B cell (primary cell): ENCODE data around the gene LSM6. TPM values are rescaled to one million over a fixed set of nuclear protein-coding genes. Genes with fewer than 3 reads are reported as not detected.

Source experiments
- ATAC-seq: fragments of 200-7000 bp; cut with Tn5 transposase; one replicate; pipeline ENCODE4 v1.10.0; 2021; ENCODE audit warnings: low read depth, mild to moderate bottlenecking, moderate number of reproducible peaks, moderate library complexity
- CTCF ChIA-PET: fragments of 350-600 bp; sonication (Branson Sonifier 250); formaldehyde crosslinking; loops from one replicate; lab custom pipeline; 2021; ENCODE audit warnings: antibody characterized with exemption, inconsistent platforms; lab: Charles Lee
- POLR2A ChIA-PET: fragments of 350-600 bp; sonication (Branson Sonifier 250); formaldehyde crosslinking; loops from one replicate; lab custom pipeline; 2021; ENCODE audit warnings: antibody characterized with exemption; lab: Charles Lee
- DNase-seq: peaks from one replicate; pipeline ENCODE4 v3.0.0; 2013
- H2AFZ ChIP-seq: 2 replicates; pipeline ENCODE4 v1.6.1; 2012; ENCODE audit warnings: mild to moderate bottlenecking, low read depth, low read length; ENCODE audit not compliant: insufficient read depth, poor library complexity, severe bottlenecking
- H3K27ac ChIP-seq, 2 donors: 1 replicate in 1 of 2; 2 replicates in 1 of 2; pipeline ENCODE4 v1.5.1; 2012 to 2013; ENCODE audit warnings: low read length in 2 of 2, mild to moderate bottlenecking in 2 of 2, moderate library complexity in 1 of 2
- H3K27me3 ChIP-seq, 4 experiments: fragments of 200-600 bp in 1 of 4; sonication (generic) in 1 of 4; replicated peaks in 1 of 4; 1 replicate in 2 of 4; 2 replicates in 2 of 4; pipeline versions ENCODE4 v1.6.1 to v1.7.0; 2013 to 2016; ENCODE audit warnings: low read length in 3 of 4, mild to moderate bottlenecking in 2 of 4, mixed read lengths in 1 of 4, moderate library complexity in 1 of 4; ENCODE audit not compliant: insufficient read depth in 4 of 4, control insufficient read depth in 3 of 4; ENCODE audit errors: control extremely low read depth in 1 of 4
- H3K36me3 ChIP-seq, 2 experiments: replicated peaks in 1 of 2; 1 replicate in 1 of 2; 2 replicates in 1 of 2; pipeline versions ENCODE4 v1.6.1 to v1.7.1; 2013; ENCODE audit warnings: low read length in 1 of 2; ENCODE audit not compliant: insufficient read depth in 2 of 2, control insufficient read depth in 1 of 2; ENCODE audit errors: control extremely low read depth in 1 of 2, extremely low read depth in 1 of 2
- H3K4me1 ChIP-seq, 2 donors: fragments of 200-600 bp in 1 of 2; sonication (generic) in 1 of 2; 1 replicate in 1 of 2; 2 replicates in 1 of 2; pipeline versions ENCODE4 v1.5.1 to v1.6.1; 2013 to 2017; ENCODE audit warnings: low read length in 2 of 2; ENCODE audit not compliant: control insufficient read depth in 2 of 2, insufficient read depth in 2 of 2
- H3K4me2 ChIP-seq: replicated peaks from 2 replicates; pipeline ENCODE3; 2012; ENCODE audit warnings: mild to moderate bottlenecking, low read depth, low read length; ENCODE audit not compliant: poor library complexity, severe bottlenecking
- H3K4me3 ChIP-seq, 5 experiments: fragments of 200-600 bp in 1 of 5; sonication (generic) in 1 of 5; 1 replicate in 3 of 5; 2 replicates in 2 of 5; pipeline versions ENCODE4 v1.5.1 to v1.7.0; 2011 to 2016; ENCODE audit warnings: low read length in 4 of 5, mild to moderate bottlenecking in 4 of 5, low read depth in 2 of 5, control low read depth in 1 of 5, moderate library complexity in 1 of 5; ENCODE audit not compliant: insufficient read depth in 1 of 5; ENCODE audit errors: control extremely low read depth in 1 of 5, extremely low read depth in 1 of 5
- H3K79me2 ChIP-seq: fragments of 200-600 bp; sonication (generic); one replicate; pipeline ENCODE4 v1.6.0; 2016; ENCODE audit warnings: low read length; ENCODE audit not compliant: control insufficient read depth, insufficient read depth
- H3K9ac ChIP-seq: fragments of 200-600 bp; sonication (generic); 2 replicates; pipeline ENCODE4 v1.6.1; 2017; ENCODE audit warnings: mild to moderate bottlenecking, low read length, moderate library complexity
- H3K9me3 ChIP-seq, 3 donors: one replicate each; pipeline versions ENCODE4 v1.6.1 to v1.7.1; 2013; ENCODE audit warnings: low read length in 2 of 3; ENCODE audit not compliant: control insufficient read depth in 2 of 3, insufficient read depth in 1 of 3; ENCODE audit errors: control extremely low read depth in 1 of 3
- H4K20me1 ChIP-seq: 2 replicates; pipeline ENCODE4 v1.6.0; 2012; ENCODE audit warnings: mild to moderate bottlenecking, low read length; ENCODE audit not compliant: insufficient read depth, control insufficient read depth, poor library complexity, severe bottlenecking
- H3K27ac Mint-ChIP-seq: one replicate; pipeline ENCODE4 v1.8.0; 2021; ENCODE audit warnings: mixed read lengths
- H3K27me3 Mint-ChIP-seq: one replicate; pipeline ENCODE4 v1.8.0; 2021; ENCODE audit warnings: mixed read lengths
- H3K4me1 Mint-ChIP-seq: one replicate; pipeline ENCODE4 v1.8.0; 2021; ENCODE audit warnings: mixed read lengths
- H3K4me3 Mint-ChIP-seq: one replicate; pipeline ENCODE4 v1.8.0; 2021; ENCODE audit warnings: mixed read lengths
- H3K9me3 Mint-ChIP-seq: one replicate; pipeline ENCODE4 v1.8.0; 2022; ENCODE audit warnings: mixed read lengths; ENCODE audit not compliant: insufficient read depth
- CTCF ChIP-seq: fragments of 200-600 bp; IDR thresholded peaks from one replicate; pipeline ENCODE4 v1.8.0; 2022; ENCODE audit warnings: antibody characterized with exemption, mild to moderate bottlenecking
- EZH2 ChIP-seq: IDR thresholded peaks from 2 replicates; pipeline ENCODE4 v1.6.1; 2012; ENCODE audit warnings: borderline replicate concordance, low read depth, mild to moderate bottlenecking, moderate library complexity, low read length; ENCODE audit not compliant: insufficient read depth, poor library complexity, severe bottlenecking
- WGBS: methylation state at CpG from one replicate; pipeline ENCODE4 v1.1.5; 2013; ENCODE audit warnings: missing lambda C conversion rate; ENCODE audit not compliant: insufficient coverage; 5-methylcytosine and 5-hydroxymethylcytosine counted together
- intact Hi-C: fragments of 100-400 bp; cut with micrococcal nuclease; formaldehyde crosslinking; loops from one replicate; pipeline ENCODE4 v1.10.0; 2022
- polyA plus RNA-seq: library from polyadenylated mRNA; depleted of rRNA; stranded (reverse); fragments of >200 nt; gene quantifications from 2 replicates; pipeline ENCODE4 v1.2.3, GENCODE V29; 2012
- total RNA-seq, 2 donors: library from RNA; stranded (reverse); fragments of 120-200 nt in 1 of 2; gene quantifications; 1 replicate in 1 of 2; 2 replicates in 1 of 2; pipeline versions ENCODE4 v1.2.3 to v1.2.4, GENCODE V29; 2013 to 2022

Gene LSM6
- total and polyA plus RNA-seq, 2 donors (not counting 1 experiment from before 2014, with no cell fraction given): 13.3 to 42.7 TPM

- Histone ChIP-seq H3K9me3 (no peaks in the 10 kb centered on the region), H3K9ac (no peak overlapping the region), H3K27me3 (no peaks in the 10 kb centered on the region), H4K20me1 (peaks cover 19% of the 10 kb centered on the region), H3K79me2 (peaks cover 60% of the 10 kb centered on the region), H2AFZ (no peak overlapping the region), H3K4me2 (peak overlapping the region; percentile 4), H3K4me3 (no peak overlapping the region), H3K27ac (no peak overlapping the region), H3K36me3 (peaks cover 6 to 11% of the 10 kb centered on the region in 2 experiments), H3K4me1 (peaks cover 17 to 36% of the 10 kb centered on the region in 2 donors)
- no peak for ATAC-seq
- intact Hi-C loops: loop anchor here (5.0 to 10.0 kb wide), 5 partner anchors 66 to 993 kb away; partner anchors contain the start of genes OTUD4 and SLC10A7
- ChIA-PET POLR2A (no interaction called here), CTCF (no interaction called here)
- DNase-seq: no peak
- Mint-ChIP-seq H3K9me3 (no peaks in the 10 kb centered on the region), H3K27me3 (no peaks in the 10 kb centered on the region), H3K4me1 (peaks cover 60% of the 10 kb centered on the region), H3K27ac (peak overlapping the region; percentile 53), H3K4me3 (peak overlapping the region; percentile 32)
- whole genome bisulfite sequencing: 98% methylated on average over 5 of the region's 8 CpGs
- TF ChIP-seq CTCF: no peak
- no peak for TF ChIP-seq EZH2
Observed at GRCh38 chr4:146178126-146178525, 2.6 kb downstream of the LSM6 start.

- H3K4me3 ChIP-seq: no peak overlapping the region
- 95% methylated on average over 6 of the region's 7 CpGs for WGBS
- H3K9me3 ChIP-seq: no peaks in the 10 kb centered on the region
- no peak for TF ChIP-seq EZH2
- no peak for TF ChIP-seq CTCF
- Mint-ChIP-seq H3K4me3 (no peak overlapping the region), H3K4me1 (peaks cover 60% of the 10 kb centered on the region), H3K9me3 (no peaks in the 10 kb centered on the region), H3K27me3 (no peaks in the 10 kb centered on the region), H3K27ac (no peak overlapping the region)
- intact Hi-C loops: loop anchor here (5.0 to 10.0 kb wide), 5 partner anchors 68 to 995 kb away; partner anchors contain the start of genes OTUD4 and SLC10A7
- ChIA-PET POLR2A (no interaction called here), CTCF (interaction anchor here (0.5 kb wide), 1 partner anchor 917 kb away, joined by 3 read pairs; no protein-coding TSS in a partner anchor)
- H3K27ac ChIP-seq: no peak overlapping the region
- H3K36me3 ChIP-seq: peaks cover 10 to 20% of the 10 kb centered on the region in 2 experiments
- H3K4me1 ChIP-seq: peaks cover 17 to 36% of the 10 kb centered on the region in 2 donors
- H2AFZ ChIP-seq: no peak overlapping the region
- no peaks in the 10 kb centered on the region for H3K27me3 ChIP-seq
- H3K79me2 ChIP-seq: peaks cover 62% of the 10 kb centered on the region
- DNase-seq (no peak), ATAC-seq (no peak)
- H3K4me2 ChIP-seq: no peak overlapping the region
- H3K9ac ChIP-seq: no peak overlapping the region
- H4K20me1 ChIP-seq: peaks cover 19% of the 10 kb centered on the region
Observed at GRCh38 chr4:146179784-146180370, 4.4 kb downstream of the LSM6 start.
